Natural killer cell (primary cell): ENCODE results near the gene PDE4D. TPM values are rescaled to one million over a fixed set of nuclear protein-coding genes. Genes with fewer than 3 reads are reported as not detected.

Experiments
- ATAC-seq, 3 donors: fragments of 150-1000 bp in 2 of 3; fragments of 200-7000 bp in 1 of 3; cut with Tn5 transposase; 1 replicate in 1 of 3; 2 replicates in 2 of 3; pipeline ENCODE4 v1.10.0; 2021; ENCODE audit warnings: mild to moderate bottlenecking in 2 of 3, moderate library complexity in 2 of 3
- DNase-seq, 2 donors: peaks; one replicate each; pipeline versions ENCODE4 v3.0.0 to v3.0.0-alpha.2; 2013 to 2021; ENCODE audit warnings: mixed read lengths in 1 of 2
- H3K27ac ChIP-seq: one replicate; pipeline ENCODE4 v1.5.1; 2013; ENCODE audit warnings: mild to moderate bottlenecking, low read length
- H3K27me3 ChIP-seq: one replicate; pipeline ENCODE4 v1.6.1; 2013; ENCODE audit warnings: low read length; ENCODE audit not compliant: control insufficient read depth, insufficient read depth
- H3K36me3 ChIP-seq: one replicate; pipeline ENCODE4 v1.6.1; 2013; ENCODE audit warnings: low read length; ENCODE audit not compliant: control insufficient read depth, insufficient read depth
- H3K4me1 ChIP-seq: one replicate; pipeline ENCODE4 v1.6.1; 2013; ENCODE audit warnings: low read length; ENCODE audit not compliant: control insufficient read depth, insufficient read depth
- H3K4me3 ChIP-seq: one replicate; pipeline ENCODE4 v1.5.1; 2013; ENCODE audit warnings: low read length
- H3K9me3 ChIP-seq: one replicate; pipeline ENCODE4 v1.6.1; 2013; ENCODE audit warnings: low read length; ENCODE audit not compliant: control insufficient read depth, insufficient read depth
- H3K27ac Mint-ChIP-seq, 2 donors: one replicate each; pipeline ENCODE4 v1.8.0; 2022; ENCODE audit warnings: mild to moderate bottlenecking in 2 of 2, mixed read lengths in 2 of 2, moderate library complexity in 1 of 2
- H3K27me3 Mint-ChIP-seq, 2 donors: one replicate each; pipeline ENCODE4 v1.8.0; 2022; ENCODE audit warnings: low read depth in 2 of 2, mixed read lengths in 2 of 2
- H3K36me3 Mint-ChIP-seq: one replicate; pipeline ENCODE4 v1.8.0; 2022; ENCODE audit warnings: mixed read lengths
- H3K4me1 Mint-ChIP-seq, 2 donors: one replicate each; pipeline ENCODE4 v1.8.0; 2022; ENCODE audit warnings: mixed read lengths in 2 of 2
- H3K4me3 Mint-ChIP-seq: one replicate; pipeline ENCODE4 v1.8.0; 2022; ENCODE audit warnings: mild to moderate bottlenecking, moderate library complexity, mixed read lengths
- H3K9me3 Mint-ChIP-seq, 2 donors: one replicate each; pipeline ENCODE4 v1.8.0; 2022; ENCODE audit warnings: mixed read lengths in 2 of 2
- CTCF ChIP-seq: fragments of 200-600 bp; IDR thresholded peaks from one replicate; pipeline ENCODE4 v1.8.0; 2022; ENCODE audit warnings: antibody characterized with exemption
- WGBS: methylation state at CpG from one replicate; pipeline ENCODE4 v1.1.7; 2013; ENCODE audit warnings: missing lambda C conversion rate; ENCODE audit not compliant: insufficient coverage; 5-methylcytosine and 5-hydroxymethylcytosine counted together
- intact Hi-C: fragments of 100-400 bp; cut with micrococcal nuclease; formaldehyde crosslinking; loops from one replicate; pipeline ENCODE4 v1.14.2; 2022
- total RNA-seq, 4 donors: library from RNA; stranded (reverse); fragments of 120-200 nt in 1 of 4; gene quantifications; one replicate each; pipeline versions ENCODE4 v1.2.3 to v1.2.4, GENCODE V29; 2013 to 2022

The PDE4D gene
- total RNA-seq, 3 donors from 2014 or later (not counting 1 experiment from before 2014, with no cell fraction given) = 109 to 170 (median 116) TPM

GRCh38 chr5:59772206-59772605, 121.3 kb downstream of the PDE4D start:
- Mint-ChIP-seq H3K4me3 (no peak overlapping the region), H3K36me3 (no peaks in the 10 kb centered on the region), H3K9me3 (no peaks in the 10 kb centered on the region), H3K4me1 (peaks cover 0 to 9% of the 10 kb centered on the region in 2 donors), H3K27me3 (peaks cover 28 to 59% of the 10 kb centered on the region in 2 donors), H3K27ac (no peak overlapping the region)
- ATAC-seq (no peak), DNase-seq (no peak)
- TF ChIP-seq CTCF = no peak
- Histone ChIP-seq H3K27ac (no peak overlapping the region), H3K9me3 (no peaks in the 10 kb centered on the region), H3K36me3 (no peaks in the 10 kb centered on the region), H3K27me3 (peaks cover 20% of the 10 kb centered on the region), H3K4me3 (no peak overlapping the region), H3K4me1 (peaks cover 6% of the 10 kb centered on the region)
- intact Hi-C loops = no loop called here
- WGBS = 100% methylated on average over 1 of the region's 2 CpGs

- Histone ChIP-seq H3K36me3 (no peaks in the 10 kb centered on the region), H3K4me3 (no peak overlapping the region), H3K27me3 (peaks cover 22% of the 10 kb centered on the region), H3K27ac (no peak overlapping the region), H3K4me1 (peaks cover 6% of the 10 kb centered on the region), H3K9me3 (no peaks in the 10 kb centered on the region)
- no peak for DNase-seq
- Mint-ChIP-seq H3K27me3 (peaks cover 32 to 57% of the 10 kb centered on the region in 2 donors), H3K4me1 (peaks cover 0 to 9% of the 10 kb centered on the region in 2 donors), H3K36me3 (no peaks in the 10 kb centered on the region), H3K4me3 (no peak overlapping the region), H3K9me3 (no peaks in the 10 kb centered on the region), H3K27ac (no peak overlapping the region)
- TF ChIP-seq CTCF = no peak
- WGBS = 91% methylated on average over 3 of the region's 4 CpGs
- no peak for ATAC-seq
- intact Hi-C loops = no loop called here
Observed at GRCh38 chr5:59770953-59771352, 122.6 kb downstream of the PDE4D start.

- no peak overlapping the region for H3K4me3 ChIP-seq
- Mint-ChIP-seq H3K27me3 (peaks cover 32 to 65% of the 10 kb centered on the region in 2 donors), H3K9me3 (no peaks in the 10 kb centered on the region), H3K36me3 (no peaks in the 10 kb centered on the region), H3K4me3 (no peak overlapping the region), H3K27ac (no peak overlapping the region), H3K4me1 (peaks cover 0 to 9% of the 10 kb centered on the region in 2 donors)
- H3K4me1 ChIP-seq = peaks cover 6% of the 10 kb centered on the region
- no peaks in the 10 kb centered on the region for H3K36me3 ChIP-seq
- H3K9me3 ChIP-seq = no peaks in the 10 kb centered on the region
- peaks cover 22% of the 10 kb centered on the region for H3K27me3 ChIP-seq
- intact Hi-C loops = no loop called here
- ATAC-seq = no peak
- no peak overlapping the region for H3K27ac ChIP-seq
- TF ChIP-seq CTCF = no peak
- no peak for DNase-seq
Observed at GRCh38 chr5:59769832-59770231, 123.7 kb downstream of the PDE4D start.

- ATAC-seq (no peak), DNase-seq (no peak)
- no peaks in the 10 kb centered on the region for H3K9me3 Mint-ChIP-seq
- H3K36me3 Mint-ChIP-seq = no peaks in the 10 kb centered on the region
- H3K27ac ChIP-seq = no peak overlapping the region
- 100% methylated on average over 1 of the region's 1 CpG for WGBS
- H3K27me3 Mint-ChIP-seq = peaks cover 32 to 68% of the 10 kb centered on the region in 2 donors
- H3K4me3 ChIP-seq = no peak overlapping the region
- intact Hi-C loops = no loop called here
- no peaks in the 10 kb centered on the region for H3K9me3 ChIP-seq
- peaks cover 0 to 9% of the 10 kb centered on the region in 2 donors for H3K4me1 Mint-ChIP-seq
- H3K36me3 ChIP-seq = no peaks in the 10 kb centered on the region
- no peak overlapping the region for H3K27ac Mint-ChIP-seq
- H3K4me3 Mint-ChIP-seq = no peak overlapping the region
- peaks cover 22% of the 10 kb centered on the region for H3K27me3 ChIP-seq
- TF ChIP-seq CTCF = no peak
- H3K4me1 ChIP-seq = peaks cover 6% of the 10 kb centered on the region
Observed at GRCh38 chr5:59769041-59769360, 124.5 kb downstream of the PDE4D start.
